ENCODE data around the gene ROBO2.
"Not testable (repeated sequence)": the region's sequence is repeated elsewhere in the genome, so short reads cannot be mapped to it uniquely, and the experiment has no call there.

Gene ROBO2

GRCh38 chr3:77354958-77355357, 315.1 kb downstream of the ROBO2 start:
- DNase-seq, result no peak
- in situ Hi-C loops (cut with HindIII; ENCODE audit: low pct_ligation_motif_present, low pct_unique_long_range_greater_than_20kb, low sequenced_read_pairs), result no loop called here

- in situ Hi-C loops (cut with HindIII; ENCODE audit: low pct_ligation_motif_present, low pct_unique_long_range_greater_than_20kb, low sequenced_read_pairs), result no loop called here
- DNase-seq, result no peak
These were observed 323.0 kb downstream of the ROBO2 start for GRCh38 chr3:77362936-77363335.

GRCh38 chr3:77365152-77365551, 325.3 kb downstream of the ROBO2 start:
- DNase-seq, result no peak
- in situ Hi-C loops (cut with HindIII; ENCODE audit: low pct_ligation_motif_present, low pct_unique_long_range_greater_than_20kb, low sequenced_read_pairs), result no loop called here

- in situ Hi-C loops (cut with HindIII; ENCODE audit: low pct_ligation_motif_present, low pct_unique_long_range_greater_than_20kb, low sequenced_read_pairs), result no loop called here
- no peak for DNase-seq
These were observed 330.5 kb downstream of the ROBO2 start for GRCh38 chr3:77370413-77370812.

- DNase-seq, result no peak
- in situ Hi-C loops (cut with HindIII; ENCODE audit: low pct_ligation_motif_present, low pct_unique_long_range_greater_than_20kb, low sequenced_read_pairs), result no loop called here
These were observed 332.1 kb downstream of the ROBO2 start for GRCh38 chr3:77372018-77372417.

- no peak for DNase-seq
- in situ Hi-C loops (cut with HindIII; ENCODE audit: low pct_ligation_motif_present, low pct_unique_long_range_greater_than_20kb, low sequenced_read_pairs), result no loop called here
These were observed 332.9 kb downstream of the ROBO2 start for GRCh38 chr3:77372634-77373346.

GRCh38 chr3:77373619-77374018, 333.7 kb downstream of the ROBO2 start:
- in situ Hi-C loops (cut with HindIII; ENCODE audit: low pct_ligation_motif_present, low pct_unique_long_range_greater_than_20kb, low sequenced_read_pairs), result no loop called here
- DNase-seq, result no peak

GRCh38 chr3:77376511-77376910, 336.6 kb downstream of the ROBO2 start:
- in situ Hi-C loops (cut with HindIII; ENCODE audit: low pct_ligation_motif_present, low pct_unique_long_range_greater_than_20kb, low sequenced_read_pairs), result no loop called here
- DNase-seq, result no peak

GRCh38 chr3:77377717-77378116, 337.8 kb downstream of the ROBO2 start:
- in situ Hi-C loops (cut with HindIII; ENCODE audit: low pct_ligation_motif_present, low pct_unique_long_range_greater_than_20kb, low sequenced_read_pairs), result no loop called here
- DNase-seq, result no peak

- in situ Hi-C loops (cut with HindIII; ENCODE audit: low pct_ligation_motif_present, low pct_unique_long_range_greater_than_20kb, low sequenced_read_pairs), result no loop called here
- DNase-seq, result no peak
These were observed 340.2 kb downstream of the ROBO2 start for GRCh38 chr3:77380136-77380535.

GRCh38 chr3:77381431-77381830, 341.5 kb downstream of the ROBO2 start:
- no peak for DNase-seq
- in situ Hi-C loops (cut with HindIII; ENCODE audit: low pct_ligation_motif_present, low pct_unique_long_range_greater_than_20kb, low sequenced_read_pairs), result no loop called here

GRCh38 chr3:77392181-77392580, 352.3 kb downstream of the ROBO2 start:
- no peak for DNase-seq
- in situ Hi-C loops (cut with HindIII; ENCODE audit: low pct_ligation_motif_present, low pct_unique_long_range_greater_than_20kb, low sequenced_read_pairs), result no loop called here

GRCh38 chr3:77394046-77394445, 354.1 kb downstream of the ROBO2 start:
- in situ Hi-C loops (cut with HindIII; ENCODE audit: low pct_ligation_motif_present, low pct_unique_long_range_greater_than_20kb, low sequenced_read_pairs), result no loop called here
- no peak for DNase-seq

- in situ Hi-C loops (cut with HindIII; ENCODE audit: low pct_ligation_motif_present, low pct_unique_long_range_greater_than_20kb, low sequenced_read_pairs), result no loop called here
- no peak for DNase-seq
These were observed 365.0 kb downstream of the ROBO2 start for GRCh38 chr3:77404871-77405270.

- in situ Hi-C loops (cut with HindIII; ENCODE audit: low pct_ligation_motif_present, low pct_unique_long_range_greater_than_20kb, low sequenced_read_pairs), result no loop called here
- no peak for DNase-seq
These were observed 367.5 kb downstream of the ROBO2 start for GRCh38 chr3:77407441-77407840.

- DNase-seq; in situ Hi-C loops (cut with HindIII; ENCODE audit: low pct_ligation_motif_present, low pct_unique_long_range_greater_than_20kb, low sequenced_read_pairs): not testable (repeated sequence)
These were observed 370.4 kb downstream of the ROBO2 start for GRCh38 chr3:77410334-77410733.

- in situ Hi-C loops (cut with HindIII; ENCODE audit: low pct_ligation_motif_present, low pct_unique_long_range_greater_than_20kb, low sequenced_read_pairs), result no loop called here
- DNase-seq, result no peak
These were observed 371.4 kb downstream of the ROBO2 start for GRCh38 chr3:77411334-77411733.

- no peak for DNase-seq
- in situ Hi-C loops (cut with HindIII; ENCODE audit: low pct_ligation_motif_present, low pct_unique_long_range_greater_than_20kb, low sequenced_read_pairs), result no loop called here
These were observed 372.1 kb downstream of the ROBO2 start for GRCh38 chr3:77412021-77412438.

- DNase-seq, result no peak
- in situ Hi-C loops (cut with HindIII; ENCODE audit: low pct_ligation_motif_present, low pct_unique_long_range_greater_than_20kb, low sequenced_read_pairs), result no loop called here
These were observed 372.7 kb downstream of the ROBO2 start for GRCh38 chr3:77412584-77412983.

- DNase-seq, result no peak
- in situ Hi-C loops (cut with HindIII; ENCODE audit: low pct_ligation_motif_present, low pct_unique_long_range_greater_than_20kb, low sequenced_read_pairs), result no loop called here
These were observed 375.0 kb downstream of the ROBO2 start for GRCh38 chr3:77414881-77415280.

- no peak for DNase-seq
- in situ Hi-C loops (cut with HindIII; ENCODE audit: low pct_ligation_motif_present, low pct_unique_long_range_greater_than_20kb, low sequenced_read_pairs), result no loop called here
These were observed 380.4 kb downstream of the ROBO2 start for GRCh38 chr3:77420336-77420735.

All from ACHN (cell line).